HepG2 (cell line): ENCODE results near the gene MFSD2B. TPM values are rescaled to one million over a fixed set of nuclear protein-coding genes. Genes with fewer than 3 reads are reported as not detected.

ENCODE experiments used
- AGO1 ChIP-seq: fragments of 200-400 bp; formaldehyde crosslinking; IDR thresholded peaks from 2 replicates; pipeline ENCODE4 v1.6.1; 2017; ENCODE audit warnings: mild to moderate bottlenecking, low read depth, low read length, moderate library complexity; ENCODE audit not compliant: poor library complexity, severe bottlenecking
- ASH2L ChIP-seq: fragments of 300-600, 200-600 bp; sonication (generic); IDR thresholded peaks from 2 replicates; pipeline ENCODE4 v1.7.0; 2017; ENCODE audit warnings: low read depth, mild to moderate bottlenecking, moderate library complexity, mixed read lengths, low read length; ENCODE audit not compliant: insufficient read length
- CEBPG ChIP-seq: IDR thresholded peaks from 2 replicates; pipeline ENCODE4 v1.6.1; 2016
- CREM ChIP-seq, 2 experiments: sonication (generic) in 1 of 2; formaldehyde crosslinking in 1 of 2; IDR thresholded peaks; 2 replicates each; pipeline versions ENCODE4 v1.4.0 to v1.6.1; 2016 to 2020; ENCODE audit warnings: antibody characterized with exemption in 1 of 2, mild to moderate bottlenecking in 1 of 2, missing genetic modification reagents in 1 of 2
- DRAP1 ChIP-seq: IDR thresholded peaks from 2 replicates; pipeline ENCODE4 v1.6.1; 2016; ENCODE audit warnings: missing genetic modification reagents, missing compliant biosample characterization
- GATAD1 ChIP-seq: IDR thresholded peaks from 2 replicates; pipeline ENCODE4 v1.6.1; 2016; ENCODE audit warnings: missing genetic modification reagents, missing compliant biosample characterization
- GLI4 ChIP-seq: sonication (generic); formaldehyde crosslinking; IDR thresholded peaks from 2 replicates; pipeline ENCODE4 v1.5.1; 2020; ENCODE audit warnings: missing genetic modification reagents, mild to moderate bottlenecking, moderate library complexity, borderline replicate concordance
- HIVEP1 ChIP-seq: sonication (generic); formaldehyde crosslinking; IDR thresholded peaks from 2 replicates; pipeline ENCODE4 v1.4.0; 2020; ENCODE audit warnings: mild to moderate bottlenecking, missing genetic modification reagents
- HOXD1 ChIP-seq: sonication (generic); formaldehyde crosslinking; IDR thresholded peaks from 2 replicates; pipeline ENCODE4 v1.5.0; 2020; ENCODE audit warnings: missing genetic modification reagents
- JARID2 ChIP-seq: sonication (generic); formaldehyde crosslinking; IDR thresholded peaks from 2 replicates; pipeline ENCODE4 v1.8.1; 2023; ENCODE audit warnings: missing genetic modification reagents, inconsistent platforms; ENCODE audit not compliant: insufficient replicate concordance
- MAFF ChIP-seq: IDR thresholded peaks from 2 replicates; pipeline ENCODE4 v1.6.1; 2011; ENCODE audit warnings: low read depth, low read length, improper control_type of control experiment
- MIER2 ChIP-seq: IDR thresholded peaks from 2 replicates; pipeline ENCODE4 v1.6.1; 2016; ENCODE audit warnings: missing biosample characterization, missing genetic modification reagents
- NR0B2 ChIP-seq: sonication (generic); formaldehyde crosslinking; IDR thresholded peaks from 2 replicates; pipeline ENCODE4 v1.4.0; 2020; ENCODE audit warnings: mild to moderate bottlenecking, missing genetic modification reagents
- REPIN1 ChIP-seq: sonication (generic); formaldehyde crosslinking; IDR thresholded peaks from 2 replicates; pipeline ENCODE4 v1.8.0; 2022; ENCODE audit warnings: missing genetic modification reagents, low read depth, mild to moderate bottlenecking, borderline replicate concordance
- RFXANK ChIP-seq: IDR thresholded peaks from 2 replicates; pipeline ENCODE4 v1.6.1; 2016
- SNAI1 ChIP-seq: sonication (generic); formaldehyde crosslinking; IDR thresholded peaks from 2 replicates; pipeline ENCODE4 v1.5.0; 2020; ENCODE audit warnings: mild to moderate bottlenecking, missing genetic modification reagents, borderline replicate concordance
- SOX13 ChIP-seq, 3 experiments: fragments of 450-650 bp in 1 of 3; sonication (generic) in 1 of 3; formaldehyde crosslinking in 1 of 3; IDR thresholded peaks in 2 of 3; conservative IDR thresholded peaks in 1 of 3; 2 replicates each; pipeline versions ENCODE4 v1.5.0 to v1.6.1; 2016 to 2020; ENCODE audit warnings: antibody characterized with exemption in 1 of 3, mild to moderate bottlenecking in 1 of 3, missing compliant biosample characterization in 1 of 3, missing genetic modification reagents in 1 of 3, moderate library complexity in 1 of 3
- SP5 ChIP-seq: IDR thresholded peaks from 2 replicates; pipeline ENCODE4 v1.6.1; 2016; ENCODE audit warnings: low read depth, borderline replicate concordance
- STAT5B ChIP-seq: sonication (generic); formaldehyde crosslinking; IDR thresholded peaks from 2 replicates; pipeline ENCODE4 v1.4.0; 2020; ENCODE audit warnings: missing genetic modification reagents
- TRIM22 ChIP-seq: fragments of 450-650 bp; IDR thresholded peaks from 2 replicates; pipeline ENCODE4 v1.6.1; 2017
- UBTF ChIP-seq: sonication (generic); formaldehyde crosslinking; IDR thresholded peaks from 2 replicates; pipeline ENCODE4 v1.4.0; 2020; ENCODE audit warnings: mild to moderate bottlenecking, missing genetic modification reagents
- ZNF446 ChIP-seq: sonication (generic); formaldehyde crosslinking; IDR thresholded peaks from 2 replicates; pipeline ENCODE4 v1.5.0; 2020; ENCODE audit warnings: mild to moderate bottlenecking, missing genetic modification reagents
- ZNF740 ChIP-seq: sonication (generic); formaldehyde crosslinking; IDR thresholded peaks from 2 replicates; pipeline ENCODE4 v1.4.0; 2020; ENCODE audit warnings: missing genetic modification reagents
- ZNF768 ChIP-seq: sonication (generic); formaldehyde crosslinking; IDR thresholded peaks from 2 replicates; pipeline ENCODE4 v1.4.0; 2020; ENCODE audit warnings: missing genetic modification reagents
- polyA plus RNA-seq, 8 experiments: library from polyadenylated mRNA; depleted of rRNA in 3 of 8; stranded (reverse) in 7 of 8; unstranded in 1 of 8; fragments of >200 nt; fragmentation: Illumina TruSeq in 4 of 8; extraction: Trizol in 4 of 8; gene quantifications; 2 replicates each; pipeline versions ENCODE4 v1.2.1 to v1.2.3, GENCODE V29; 2011 to 2016; ENCODE audit warnings: low read depth in 4 of 8, missing spikeins in 1 of 8, mixed read lengths in 1 of 8; ENCODE audit not compliant: insufficient read depth in 1 of 8
- total RNA-seq, 5 experiments: library from RNA; depleted of rRNA; stranded (reverse); fragments of >200 nt; fragmentation: Illumina TruSeq; extraction: Trizol; gene quantifications; 2 replicates each; pipeline ENCODE4 v1.2.3, GENCODE V29; 2016; ENCODE audit warnings: low read depth in 1 of 5

The MFSD2B gene
- total and polyA plus RNA-seq, 2 of the 13 experiments (the other 11 are each of a cell fraction or from before 2014, with no cell fraction given) = 0.21 to 0.93 TPM

GRCh38 chr2:24015562-24016375, 5.9 kb downstream of the MFSD2B start (continued):
- TF ChIP-seq NR0B2 (no peak), ZNF740 (CRISPR knock-in tag) (no peak), ZNF446 (CRISPR knock-in tag) (no peak), GLI4 (CRISPR knock-in tag) (no peak), CREM (IDR thresholded peaks at IDR 0.05) (peak; percentile 42; the same call in 1 of the 2 replicates), CREM (CRISPR knock-in tag; IDR thresholded peaks at IDR 0.05) (no peak), HOXD1 (no peak), ASH2L (peak; percentile 43), REPIN1 (CRISPR knock-in tag) (0 out of 2 replicates have a peak, but pooled peaks have one; percentile 59), AGO1 (no peak), ZNF768 (CRISPR knock-in tag) (peak; percentile 71; the same call in 1 of the 2 replicates), MIER2 (no peak), SP5 (CRISPR knock-in tag) (peak; percentile 32; the same call in 1 of the 2 replicates), MAFF (peak; percentile 16; the same call in 1 of the 2 replicates), RFXANK (CRISPR knock-in tag) (no peak), UBTF (CRISPR knock-in tag) (peak; percentile 92), TRIM22 (no peak), STAT5B (0 out of 2 replicates have a peak, but pooled peaks have one; percentile 14), JARID2 (CRISPR knock-in tag) (no peak), CEBPG (CRISPR knock-in tag) (peak; percentile 88), GATAD1 (peak; percentile 12; the same call in 1 of the 2 replicates), DRAP1 (CRISPR knock-in tag) (peak; percentile 34; the same call in 1 of the 2 replicates), HIVEP1 (CRISPR knock-in tag) (peak; percentile 32; the same call in 1 of the 2 replicates), SOX13 (IDR thresholded peaks at IDR 0.05) (peak; percentile 97), SOX13 (CRISPR knock-in tag; conservative IDR thresholded peaks at IDR 0.05 in 1 of 2, IDR thresholded peaks at IDR 0.05 in 1 of 2) (peak in 1 of 2 experiments; percentile 99; a peak in 2 of 4 replicates), SNAI1 (CRISPR knock-in tag) (peak; percentile 80; the same call in 1 of the 2 replicates)
